HG02759 (cell line): Measurements from ENCODE around the gene CFLAR.
"Not testable (repeated sequence)": the region's sequence is repeated elsewhere in the genome, so short reads cannot be mapped to it uniquely, and the experiment has no call there.

Source experiments
- ATAC-seq: cut with Tn5 transposase; IDR thresholded peaks from one replicate; pipeline ENCODE4 v1.9.1; 2021; ENCODE audit warnings: mild to moderate bottlenecking, moderate library complexity; ENCODE audit not compliant: unreplicated experiment

The CFLAR gene

DNA sequence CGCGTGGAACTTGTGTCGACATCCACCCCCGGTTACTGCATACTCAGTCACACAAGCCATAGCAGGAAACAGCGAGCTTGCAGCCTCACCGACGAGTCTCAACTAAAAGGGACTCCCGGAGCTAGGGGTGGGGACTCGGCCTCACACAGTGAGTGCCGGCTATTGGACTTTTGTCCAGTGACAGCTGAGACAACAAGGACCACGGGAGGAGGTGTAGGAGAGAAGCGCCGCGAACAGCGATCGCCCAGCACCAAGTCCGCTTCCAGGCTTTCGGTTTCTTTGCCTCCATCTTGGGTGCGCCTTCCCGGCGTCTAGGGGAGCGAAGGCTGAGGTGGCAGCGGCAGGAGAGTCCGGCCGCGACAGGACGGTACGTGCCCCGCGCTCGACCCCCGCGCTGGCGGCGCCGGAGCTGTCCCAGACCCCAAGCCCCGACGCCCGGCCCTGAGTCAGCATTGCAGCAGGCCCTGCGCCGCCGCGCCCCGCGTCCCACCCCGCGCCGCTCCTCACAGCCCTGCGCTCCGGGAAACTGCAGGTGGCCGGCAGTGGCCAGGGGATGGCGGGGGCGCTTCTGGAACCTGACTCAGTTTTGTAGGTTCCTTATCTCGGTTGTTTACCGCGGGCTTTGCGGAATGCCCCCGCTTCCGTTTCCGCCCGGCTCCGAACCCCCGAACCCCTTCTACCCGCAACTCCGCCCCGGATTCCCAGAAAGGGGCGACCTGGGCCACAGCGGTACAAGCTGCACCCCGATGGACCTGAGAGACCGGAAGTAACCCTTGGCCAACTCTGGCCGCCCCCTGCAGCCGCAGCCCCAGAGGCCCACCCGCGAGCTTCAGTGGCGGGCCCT is at the start of gene CFLAR:
Gene CFLAR, plus strand, starts transcription at position 50 of the 844 bp plus-strand sequence. CDS start 13,702 bp downstream, outside the sequence.
- peak; percentile 34 for ATAC-seq

DNA sequence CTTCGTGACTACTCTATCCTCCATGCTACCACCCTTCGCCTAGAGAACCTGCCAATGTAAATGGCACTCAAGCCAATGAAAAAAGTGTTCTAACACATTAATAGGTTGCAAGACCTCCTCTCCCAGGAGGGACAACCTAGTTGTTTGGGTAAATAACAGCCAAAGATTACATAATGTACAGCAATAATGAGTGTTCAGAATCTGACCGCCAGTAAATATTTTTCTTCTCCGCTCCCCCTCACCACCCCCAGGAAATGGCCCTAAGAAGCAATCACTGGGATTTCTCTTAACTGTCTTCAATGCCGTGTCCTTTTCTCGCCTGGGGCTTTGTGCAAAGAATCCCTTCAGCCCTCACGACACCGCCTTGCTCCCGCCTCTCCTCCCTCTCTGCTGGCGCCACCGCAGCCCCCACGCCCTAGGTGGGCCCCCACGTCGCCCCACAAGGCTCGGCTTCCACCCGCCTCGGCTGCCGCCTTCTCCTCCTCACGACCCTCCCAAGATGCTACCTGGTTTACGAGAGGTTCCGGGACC is 45.0 kb upstream of the CFLAR start:
- ATAC-seq: peak; percentile 22

DNA sequence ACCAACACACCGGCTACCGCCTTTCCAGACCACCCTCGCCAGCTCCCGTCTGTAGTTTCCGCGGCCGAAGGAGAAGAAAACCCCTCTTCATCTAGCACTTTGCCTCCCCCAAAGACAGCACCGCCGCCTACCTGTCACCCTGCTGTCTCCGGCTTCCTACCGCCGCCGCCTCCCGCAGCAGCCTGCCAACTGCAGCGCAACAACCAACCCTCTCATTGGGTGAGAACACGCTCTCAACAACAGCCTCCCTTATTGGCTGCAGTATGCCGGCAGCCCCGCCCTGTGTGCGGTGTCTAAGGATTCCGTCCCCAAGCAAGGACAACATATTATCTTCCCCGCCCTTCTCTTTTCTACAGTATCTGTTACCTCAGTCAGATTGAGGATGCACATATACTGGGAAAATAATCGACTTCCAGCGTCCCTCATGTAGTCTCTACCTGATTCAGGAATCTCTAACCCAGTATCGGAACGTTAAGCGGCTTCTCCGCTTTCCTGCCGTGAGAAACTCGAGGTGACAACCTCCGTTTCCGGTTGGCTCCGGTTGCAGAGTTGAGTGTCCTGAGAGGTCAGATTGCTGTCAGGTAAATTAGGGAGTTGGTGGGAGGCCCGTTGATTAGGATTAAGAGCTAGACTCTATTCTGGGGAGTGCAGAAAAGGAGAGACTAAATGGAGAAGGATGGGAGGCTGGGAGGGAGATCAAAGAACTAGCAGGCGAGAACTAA is 44.3 kb upstream of the CFLAR start, which contains the start of the genes HYCC2 and NDUFB3:
Gene HYCC2, minus strand, starts transcription at position 193 of the 722 bp plus-strand sequence. CDS start 47,662 bp downstream, outside the sequence.
Gene NDUFB3, plus strand, starts transcription at position 523 of the 722 bp plus-strand sequence. CDS start 6,882 bp downstream, outside the sequence.
- peak; percentile 99 for ATAC-seq

DNA sequence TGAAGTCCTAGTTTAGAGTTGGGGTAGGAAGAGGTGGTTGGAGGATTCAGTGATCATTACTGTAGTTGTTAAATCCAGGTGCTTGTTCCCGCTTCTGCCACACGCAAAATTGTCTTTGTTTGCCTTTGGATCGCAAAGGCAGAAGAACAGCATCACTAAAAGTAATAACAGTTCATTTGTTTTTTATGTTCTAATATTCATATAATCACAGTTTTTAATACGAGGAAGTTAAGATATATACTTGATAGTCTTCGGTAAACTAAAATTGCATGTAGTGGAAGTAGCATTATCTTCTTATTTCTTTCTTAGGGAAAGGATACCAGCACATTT is 43.8 kb upstream of the CFLAR start:
- ATAC-seq: no peak

DNA sequence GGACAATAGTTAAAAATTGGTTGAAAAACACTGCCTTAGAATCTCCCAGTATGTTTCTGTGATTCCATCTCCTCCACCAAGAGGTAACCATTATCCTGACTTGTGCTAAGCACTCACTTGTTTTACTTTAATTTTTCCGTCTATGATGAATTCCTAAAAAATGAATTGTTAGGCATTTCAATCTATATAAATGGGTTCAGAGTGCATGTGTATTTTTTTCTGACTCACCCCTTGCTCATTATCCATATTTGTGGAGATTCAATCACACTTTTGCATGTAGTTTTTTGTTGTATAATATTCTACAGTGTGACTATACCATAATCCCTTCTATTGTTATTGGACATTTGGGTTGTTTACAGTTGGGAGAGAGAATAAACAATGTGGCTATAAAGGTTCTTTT is 42.9 kb upstream of the CFLAR start:
- no peak for ATAC-seq

DNA sequence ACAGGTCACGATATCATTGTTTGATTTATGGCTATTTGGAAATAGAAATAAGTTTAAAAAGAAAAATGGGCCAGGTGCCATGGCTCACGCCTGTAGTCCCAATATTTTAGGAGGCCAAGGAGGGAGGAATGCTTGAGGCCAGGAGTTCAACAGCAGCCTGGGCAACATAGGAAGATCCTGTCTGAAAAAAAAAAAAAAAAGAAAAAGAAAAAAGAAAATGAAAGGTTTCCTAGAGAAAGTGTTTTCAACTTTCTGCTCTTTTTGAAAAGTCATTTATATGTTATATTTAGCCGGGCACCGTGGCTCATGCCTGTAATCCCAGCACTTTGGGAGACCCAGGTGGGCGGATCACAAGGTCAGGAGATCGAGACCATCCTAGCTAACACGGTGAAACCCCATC is 41.0 kb upstream of the CFLAR start:
- no peak for ATAC-seq

DNA sequence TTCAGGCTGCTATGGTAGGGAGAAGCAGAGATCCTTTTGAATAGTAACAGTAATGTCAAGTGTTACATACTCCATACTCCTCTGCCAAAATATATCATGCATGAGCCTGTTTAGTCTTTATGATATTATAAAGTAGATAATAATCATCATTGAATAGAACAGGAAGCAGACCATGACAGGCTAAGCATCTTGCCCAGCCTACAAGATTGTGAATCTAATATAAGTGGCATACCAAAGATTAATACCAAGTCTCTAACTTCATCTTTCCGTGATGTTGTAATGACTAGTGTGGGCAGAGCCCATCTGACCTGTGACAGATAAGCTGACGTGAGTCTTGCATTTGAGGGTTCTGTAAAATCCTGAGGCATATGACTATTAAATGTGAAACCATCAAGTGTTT is 31.1 kb upstream of the CFLAR start:
- ATAC-seq: no peak

DNA sequence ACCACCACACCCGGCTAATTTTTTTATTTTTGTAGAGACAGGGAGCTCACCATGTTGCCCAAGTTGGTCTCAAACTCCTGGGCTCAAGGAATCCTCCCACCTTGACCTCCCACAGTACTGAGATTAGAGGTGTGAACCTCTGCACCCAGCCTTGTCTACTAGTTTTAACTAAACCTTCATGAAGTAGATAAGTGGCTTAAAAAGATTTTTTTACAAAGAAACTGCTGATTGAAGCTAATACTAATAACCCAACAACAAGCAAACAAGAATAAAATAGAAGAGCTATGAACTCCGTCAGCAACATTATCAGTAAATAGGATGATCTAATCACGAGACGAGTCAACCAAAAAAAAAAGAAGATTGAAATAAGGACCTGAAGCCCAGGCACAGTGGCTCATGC is 25.4 kb upstream of the CFLAR start:
- ATAC-seq: no peak

DNA sequence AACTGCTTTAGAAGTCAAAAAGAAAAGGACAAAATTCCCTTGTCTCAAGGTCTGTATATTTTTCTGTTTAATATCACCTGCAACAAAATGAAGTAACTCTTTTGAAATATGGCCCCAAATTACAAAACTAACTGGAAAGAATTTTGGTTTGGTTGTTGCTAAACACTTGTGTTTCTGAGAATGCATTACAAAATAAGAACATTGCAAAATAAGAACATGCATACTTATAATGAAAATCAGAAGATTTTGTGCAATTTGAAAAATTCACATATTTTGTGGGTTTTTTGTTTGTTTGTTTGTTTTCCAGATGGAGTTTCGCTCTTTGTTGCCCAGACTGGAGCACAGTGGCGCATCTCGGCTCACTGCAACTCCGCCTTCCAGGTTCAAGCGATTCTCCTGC is 22.4 kb upstream of the CFLAR start:
- ATAC-seq: no peak

DNA sequence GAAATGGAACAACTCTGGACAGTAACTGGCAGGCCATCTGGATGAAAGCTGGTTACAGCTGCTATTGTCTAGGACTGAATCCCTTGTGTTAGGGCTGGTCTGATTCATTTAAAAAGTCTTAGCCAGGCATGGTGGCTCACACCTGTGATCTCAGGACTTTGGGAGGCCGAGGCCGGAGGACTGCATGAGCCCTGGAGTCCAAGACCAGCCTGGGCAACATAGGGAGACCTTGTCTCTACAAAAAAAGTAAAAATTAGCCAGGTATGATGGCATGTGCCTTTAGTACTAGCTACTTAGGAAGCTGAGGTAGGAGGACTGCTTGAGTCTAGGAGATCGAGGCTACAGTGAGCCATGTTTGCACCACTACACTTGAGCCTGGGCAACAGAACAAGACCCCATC is 15.5 kb upstream of the CFLAR start:
- no peak for ATAC-seq

DNA sequence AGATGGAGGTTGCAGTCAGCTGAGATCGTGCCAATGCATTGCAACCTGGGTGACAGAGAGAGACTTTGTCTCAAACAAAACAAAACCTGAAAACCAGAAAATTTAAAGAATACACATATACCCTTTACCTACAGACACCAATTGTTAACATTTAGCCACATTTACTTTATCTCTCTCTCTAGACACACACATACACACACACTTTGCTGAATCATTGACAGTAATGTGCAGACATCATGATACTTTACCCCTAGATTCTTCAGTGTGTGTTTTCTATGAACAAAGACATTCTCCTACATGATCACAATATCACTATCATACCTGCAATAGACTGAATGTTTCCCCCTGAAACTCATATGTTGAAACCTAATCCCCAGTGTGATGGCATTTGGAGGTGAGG is 10.2 kb upstream of the CFLAR start:
- no peak for ATAC-seq

DNA sequence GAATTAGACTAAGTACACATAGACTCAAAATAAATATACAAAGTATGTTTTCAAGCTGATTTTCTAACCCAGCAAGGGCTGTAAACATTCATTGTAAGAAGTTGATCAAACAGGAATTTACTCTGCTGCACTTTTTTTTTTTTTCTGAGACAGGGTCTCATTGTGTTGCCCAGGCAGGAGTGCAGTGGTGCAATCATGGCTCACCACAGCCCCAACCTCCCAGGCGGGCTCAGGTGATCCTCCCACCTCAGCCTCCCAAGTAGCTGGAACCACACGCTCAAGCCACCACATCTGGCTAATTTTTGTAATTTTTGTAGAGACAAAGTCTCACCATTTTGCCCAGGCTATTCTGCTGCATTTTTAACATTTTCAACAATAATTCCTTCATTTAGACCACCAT is 8.3 kb upstream of the CFLAR start:
- no peak for ATAC-seq

DNA sequence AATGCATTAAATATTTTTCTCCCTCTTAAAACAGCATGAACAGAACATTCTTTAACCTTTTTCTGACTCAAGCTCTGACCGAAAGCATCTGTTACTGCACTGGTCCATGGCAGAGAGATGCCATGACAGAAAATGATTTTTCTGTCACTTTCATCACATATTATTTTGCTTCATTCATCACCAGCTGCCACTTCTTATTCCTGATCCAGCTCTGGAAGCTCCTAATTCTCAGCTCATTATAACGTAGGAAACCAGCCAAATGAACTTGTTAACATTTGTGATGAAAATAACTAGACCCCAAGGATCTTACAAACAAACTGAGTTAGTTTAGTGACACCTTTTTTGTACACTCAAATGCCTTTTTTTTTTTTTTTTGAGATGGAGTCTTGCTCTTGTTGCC is 7.6 kb upstream of the CFLAR start:
- no peak for ATAC-seq

DNA sequence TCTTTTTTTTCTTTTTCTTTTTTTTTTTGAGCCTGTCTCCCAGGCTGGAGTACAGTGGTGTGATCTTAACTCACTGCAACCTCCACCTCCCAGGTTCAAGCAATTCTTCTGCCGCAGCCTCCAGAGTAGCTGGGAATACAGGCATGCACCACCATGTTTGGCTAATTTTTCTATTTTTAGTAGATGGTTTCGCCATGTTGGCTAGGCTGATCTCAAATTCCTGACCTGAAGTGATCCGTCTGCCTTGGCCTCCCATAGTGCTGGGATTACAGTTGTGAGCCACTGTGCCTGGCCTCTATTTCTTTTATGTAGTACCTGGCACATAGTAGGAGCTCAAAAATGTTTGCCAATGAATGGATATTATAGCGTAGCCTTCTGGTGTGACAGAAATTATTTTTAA is 6.8 kb upstream of the CFLAR start:
- no peak for ATAC-seq

DNA sequence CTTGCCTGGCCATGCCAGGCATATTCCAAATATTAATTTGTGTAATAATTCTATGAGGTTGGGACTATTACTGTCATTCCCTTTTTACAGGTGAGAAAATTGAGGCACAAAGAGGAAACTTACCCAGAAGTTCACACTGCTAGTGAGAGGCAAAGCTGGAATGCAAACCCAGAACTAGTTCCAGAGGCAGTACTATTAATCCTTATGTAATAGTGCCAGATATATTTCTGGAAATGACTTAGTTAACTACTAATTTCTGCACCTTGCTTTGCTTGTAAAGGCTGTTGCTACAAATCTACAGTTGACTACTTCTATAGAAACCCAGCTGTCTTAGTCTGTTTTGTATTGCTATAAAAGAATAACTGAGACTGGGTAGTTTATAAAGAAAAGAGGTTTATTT is 5.3 kb upstream of the CFLAR start:
- no peak for ATAC-seq

DNA sequence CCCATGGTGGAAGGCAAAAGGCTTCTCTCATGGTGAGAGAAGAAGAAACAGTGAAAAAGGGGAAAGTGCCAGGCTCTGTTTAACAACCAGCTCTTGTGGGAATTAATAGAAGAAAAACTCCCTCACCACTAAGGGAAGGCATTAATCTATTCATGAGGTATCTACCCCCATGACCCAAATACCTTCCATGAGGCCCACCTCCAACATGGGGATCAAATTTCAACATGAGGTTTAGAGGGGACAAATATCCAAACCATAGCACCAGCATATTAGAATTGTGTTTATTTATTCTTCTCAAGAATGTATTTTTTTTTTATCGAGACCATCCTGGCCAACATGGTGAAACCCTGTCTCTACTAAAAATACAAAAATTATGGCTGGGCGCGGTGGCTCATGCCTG is 4.9 kb upstream of the CFLAR start:
- no peak for ATAC-seq

DNA sequence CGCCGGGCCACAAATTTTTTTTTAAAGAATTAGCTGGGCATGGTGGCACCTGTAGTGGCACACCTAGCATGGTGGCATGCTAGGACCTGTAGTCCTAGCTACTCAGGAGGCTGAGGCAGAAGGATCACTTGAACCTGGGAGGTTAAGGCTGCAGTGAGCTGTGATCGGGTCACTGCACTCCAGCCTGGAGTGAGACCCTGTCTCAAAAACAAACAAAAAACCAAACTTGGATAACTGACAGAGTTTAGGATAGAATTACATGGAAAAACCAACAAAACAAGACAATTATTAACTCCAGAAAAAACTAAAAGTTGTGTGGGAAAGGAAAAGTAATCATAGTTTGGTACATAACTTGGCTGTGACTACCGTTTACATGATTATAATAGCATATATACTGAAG is 1.6 kb upstream of the CFLAR start:
- ATAC-seq: no peak

DNA sequence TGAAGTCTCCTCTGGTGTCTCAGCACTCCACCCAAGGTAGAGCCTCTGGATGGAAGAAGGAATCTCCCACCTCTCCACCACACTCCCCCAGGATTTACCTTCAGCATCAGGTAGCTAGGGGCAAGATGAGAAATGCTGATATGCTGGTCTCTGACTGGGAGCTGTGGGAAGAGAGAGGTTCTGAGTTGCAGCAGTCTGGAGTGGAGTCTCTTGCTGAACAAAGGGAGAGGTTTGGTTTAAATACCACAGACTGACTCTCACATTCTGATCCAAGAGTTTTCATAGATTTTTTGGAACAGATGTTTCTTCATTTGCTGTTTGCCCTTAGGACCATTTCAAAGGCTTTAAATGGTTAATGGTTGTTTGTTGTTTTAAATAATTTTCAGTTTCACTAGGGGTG is 1.1 kb upstream of the CFLAR start:
- ATAC-seq: no peak

DNA sequence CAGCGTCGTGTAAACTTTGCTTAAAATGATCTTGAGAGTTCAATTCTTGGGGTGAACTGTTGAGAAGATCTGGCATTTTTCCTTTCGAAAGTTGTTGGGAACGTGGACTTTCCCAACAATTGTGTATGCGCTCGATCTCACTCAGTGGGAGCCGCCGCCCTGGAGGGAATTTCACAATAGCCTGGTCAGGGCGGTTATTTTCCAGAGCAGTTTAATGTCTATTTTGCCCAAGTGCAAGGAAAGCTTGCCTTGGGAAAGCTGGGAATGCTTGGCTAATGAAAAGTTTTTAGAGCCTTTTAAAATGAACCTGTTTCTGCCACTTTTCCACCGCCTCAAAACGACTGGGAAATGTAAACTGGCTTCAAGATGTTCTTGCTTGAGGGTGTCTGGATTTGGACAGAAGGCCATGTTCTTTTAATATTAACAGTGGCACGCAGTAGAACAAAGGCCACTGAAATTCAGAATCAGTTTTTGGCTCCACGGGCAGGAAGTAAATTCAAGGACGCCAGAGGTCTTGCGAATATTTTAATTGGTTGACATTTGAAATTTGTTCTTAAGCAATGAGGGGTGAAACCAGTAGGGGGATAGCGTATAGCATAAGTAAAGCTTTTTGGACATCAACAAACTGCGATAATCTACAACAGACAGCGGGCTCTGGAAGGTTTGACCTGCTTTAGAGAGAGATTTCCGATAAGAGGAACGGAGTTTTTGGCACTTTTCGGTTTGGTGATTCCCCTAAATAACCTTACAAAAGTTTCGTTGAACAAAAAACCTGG is 1.2 kb downstream of the CFLAR start:
- ATAC-seq: peak; percentile 12

DNA sequence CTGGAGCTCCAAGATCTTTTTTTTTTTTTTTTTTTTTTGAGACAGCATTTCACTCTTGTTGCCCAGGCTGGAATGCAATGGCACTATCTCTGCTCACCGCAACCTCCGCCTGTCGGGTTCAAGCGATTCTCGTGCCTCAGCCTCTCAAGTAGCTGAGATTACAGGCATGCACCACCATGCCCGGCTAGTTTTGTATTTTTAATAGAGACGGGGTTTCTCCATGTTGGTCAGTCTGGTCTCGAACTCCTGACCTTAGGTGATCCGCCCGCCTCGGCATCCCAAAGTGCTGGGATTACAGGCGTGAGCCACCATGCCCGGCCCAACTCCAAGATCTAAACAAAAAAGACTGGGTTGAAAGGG is 1.8 kb downstream of the CFLAR start:
- ATAC-seq: not testable (repeated sequence)
